ENCODE results near the gene TAAR2.

TAAR2 gene

DNA sequence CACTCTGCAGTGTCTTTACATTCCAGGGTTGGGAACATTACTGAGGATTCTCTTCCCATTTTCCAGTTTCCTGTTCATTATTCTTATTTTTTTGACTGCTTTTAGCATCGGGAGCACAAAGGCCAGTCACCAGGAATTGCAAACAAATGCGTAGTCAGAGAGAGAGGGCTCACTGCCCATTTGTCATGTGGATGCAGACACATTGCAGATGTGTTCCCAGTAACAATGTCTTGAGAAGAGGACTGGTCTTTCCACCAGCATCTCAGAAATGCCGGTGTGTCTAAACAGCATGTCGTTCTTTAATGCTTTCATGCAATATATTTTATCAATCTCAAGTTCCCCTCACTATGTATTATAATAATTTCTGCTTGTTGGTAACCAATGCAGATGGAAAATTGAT, 54.9 kb downstream of the TAAR2 start:
- H3K36me3 ChIP-seq (ENCODE audit: insufficient read depth, low read length) = no peaks in the 10 kb centered on the region
- H3K79me2 ChIP-seq (ENCODE audit: insufficient read depth, low read length) = no peaks in the 10 kb centered on the region
- no peak for ATAC-seq (ENCODE audit: insufficient read depth, low read depth)
- DNase-seq = no peak
- no peak overlapping the region for H3K4me3 ChIP-seq (ENCODE audit: low read depth in 1 of 2, low read length in 2 of 2)
- no peaks in the 10 kb centered on the region for H3K4me1 ChIP-seq (ENCODE audit: insufficient read depth, low read length)
- no peak overlapping the region for H3K4me2 ChIP-seq (ENCODE audit: insufficient read depth, low read length)
- no peaks in the 10 kb centered on the region for H3K9me3 ChIP-seq (ENCODE audit: insufficient read depth, low read length, severe bottlenecking)
- no peak overlapping the region for H3K27ac ChIP-seq (ENCODE audit: low read length)
- H2AFZ ChIP-seq (ENCODE audit: low read depth, low read length) = no peak overlapping the region
- H3K27me3 ChIP-seq (ENCODE audit: insufficient read depth, low read length, poor library complexity) = no peaks in the 10 kb centered on the region
- no peaks in the 10 kb centered on the region for H4K20me1 ChIP-seq (ENCODE audit: insufficient read depth, low read length)
- TF ChIP-seq, protein P1, sequence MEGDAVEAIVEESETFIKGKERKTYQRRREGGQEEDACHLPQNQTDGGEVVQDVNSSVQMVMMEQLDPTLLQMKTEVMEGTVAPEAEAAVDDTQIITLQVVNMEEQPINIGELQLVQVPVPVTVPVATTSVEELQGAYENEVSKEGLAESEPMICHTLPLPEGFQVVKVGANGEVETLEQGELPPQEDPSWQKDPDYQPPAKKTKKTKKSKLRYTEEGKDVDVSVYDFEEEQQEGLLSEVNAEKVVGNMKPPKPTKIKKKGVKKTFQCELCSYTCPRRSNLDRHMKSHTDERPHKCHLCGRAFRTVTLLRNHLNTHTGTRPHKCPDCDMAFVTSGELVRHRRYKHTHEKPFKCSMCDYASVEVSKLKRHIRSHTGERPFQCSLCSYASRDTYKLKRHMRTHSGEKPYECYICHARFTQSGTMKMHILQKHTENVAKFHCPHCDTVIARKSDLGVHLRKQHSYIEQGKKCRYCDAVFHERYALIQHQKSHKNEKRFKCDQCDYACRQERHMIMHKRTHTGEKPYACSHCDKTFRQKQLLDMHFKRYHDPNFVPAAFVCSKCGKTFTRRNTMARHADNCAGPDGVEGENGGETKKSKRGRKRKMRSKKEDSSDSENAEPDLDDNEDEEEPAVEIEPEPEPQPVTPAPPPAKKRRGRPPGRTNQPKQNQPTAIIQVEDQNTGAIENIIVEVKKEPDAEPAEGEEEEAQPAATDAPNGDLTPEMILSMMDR (IDR thresholded peaks at IDR 0.05; ENCODE audit: borderline replicate concordance, extremely low read depth, low read length, poor library complexity, severe bottlenecking) = no peak
- TF ChIP-seq EZH2 (IDR thresholded peaks at IDR 0.05; ENCODE audit: borderline replicate concordance, low read depth, low read length, severe bottlenecking) = no peak
- H3K9ac ChIP-seq (ENCODE audit: low read depth, low read length) = no peak overlapping the region

DNA sequence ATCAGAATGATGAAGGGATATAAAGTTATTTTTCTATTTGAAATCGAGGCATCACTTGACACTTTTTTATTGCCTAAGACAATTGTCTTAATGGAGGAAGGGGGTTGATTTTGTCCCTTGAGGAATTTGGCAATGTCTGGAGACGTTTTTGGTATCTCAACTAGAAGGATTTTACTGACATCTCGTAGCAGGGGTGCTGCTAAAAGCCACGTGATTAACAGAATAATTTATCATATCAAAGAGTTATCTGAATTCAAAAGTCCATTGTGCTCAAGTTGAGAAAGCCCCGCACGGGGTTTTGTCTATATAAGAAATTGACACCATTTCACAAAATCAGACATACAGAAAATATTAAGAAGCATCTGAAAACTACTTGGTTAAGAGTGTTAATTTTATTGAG, 55.5 kb downstream of the TAAR2 start:
- H3K36me3 ChIP-seq (ENCODE audit: insufficient read depth, low read length) = no peaks in the 10 kb centered on the region
- H3K79me2 ChIP-seq (ENCODE audit: insufficient read depth, low read length) = no peaks in the 10 kb centered on the region
- H3K4me2 ChIP-seq (ENCODE audit: insufficient read depth, low read length) = no peak overlapping the region
- H3K27ac ChIP-seq (ENCODE audit: low read length) = no peak overlapping the region
- DNase-seq (no peak), ATAC-seq (ENCODE audit: insufficient read depth, low read depth) (no peak)
- TF ChIP-seq, protein P1 (IDR thresholded peaks at IDR 0.05; ENCODE audit: borderline replicate concordance, extremely low read depth, low read length, poor library complexity, severe bottlenecking) = no peak
- TF ChIP-seq EZH2 (IDR thresholded peaks at IDR 0.05; ENCODE audit: borderline replicate concordance, low read depth, low read length, severe bottlenecking) = no peak
- no peak overlapping the region for H2AFZ ChIP-seq (ENCODE audit: low read depth, low read length)
- no peaks in the 10 kb centered on the region for H3K9me3 ChIP-seq (ENCODE audit: insufficient read depth, low read length, severe bottlenecking)
- H3K4me1 ChIP-seq (ENCODE audit: insufficient read depth, low read length) = no peaks in the 10 kb centered on the region
- no peaks in the 10 kb centered on the region for H4K20me1 ChIP-seq (ENCODE audit: insufficient read depth, low read length)
- no peaks in the 10 kb centered on the region for H3K27me3 ChIP-seq (ENCODE audit: insufficient read depth, low read length, poor library complexity)
- H3K4me3 ChIP-seq (ENCODE audit: low read depth in 1 of 2, low read length in 2 of 2) = no peak overlapping the region
- no peak overlapping the region for H3K9ac ChIP-seq (ENCODE audit: low read depth, low read length)

DNA sequence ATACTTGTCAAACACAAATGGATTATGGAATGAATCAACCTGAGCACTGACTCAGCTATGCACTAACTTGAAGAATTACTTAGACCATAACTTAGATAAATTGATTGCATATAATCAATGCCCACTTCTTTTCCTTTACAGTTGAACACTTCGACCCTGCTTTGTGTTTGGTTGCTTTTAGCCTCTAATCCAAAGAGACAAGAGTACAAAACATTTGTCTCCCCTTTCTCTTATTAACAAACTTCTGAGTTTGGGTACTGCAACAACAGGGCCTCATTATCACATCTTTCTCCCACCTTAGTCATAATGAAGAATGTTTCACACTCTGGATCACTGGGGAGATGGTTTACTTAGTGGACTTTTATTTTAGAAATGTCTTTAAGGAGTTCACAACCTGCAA, 56.5 kb downstream of the TAAR2 start:
- Histone ChIP-seq H3K4me1 (ENCODE audit: insufficient read depth, low read length) (no peaks in the 10 kb centered on the region), H3K27me3 (ENCODE audit: insufficient read depth, low read length, poor library complexity) (no peaks in the 10 kb centered on the region), H3K36me3 (ENCODE audit: insufficient read depth, low read length) (no peaks in the 10 kb centered on the region), H2AFZ (ENCODE audit: low read depth, low read length) (no peak overlapping the region), H3K79me2 (ENCODE audit: insufficient read depth, low read length) (no peaks in the 10 kb centered on the region), H3K4me2 (ENCODE audit: insufficient read depth, low read length) (no peak overlapping the region), H3K27ac (ENCODE audit: low read length) (no peak overlapping the region), H3K9me3 (ENCODE audit: insufficient read depth, low read length, severe bottlenecking) (no peaks in the 10 kb centered on the region), H3K4me3 (ENCODE audit: low read depth in 1 of 2, low read length in 2 of 2) (no peak overlapping the region), H3K9ac (ENCODE audit: low read depth, low read length) (no peak overlapping the region), H4K20me1 (ENCODE audit: insufficient read depth, low read length) (no peaks in the 10 kb centered on the region)
- no peak for ATAC-seq (ENCODE audit: insufficient read depth, low read depth)
- TF ChIP-seq, protein P1 (IDR thresholded peaks at IDR 0.05; ENCODE audit: borderline replicate concordance, extremely low read depth, low read length, poor library complexity, severe bottlenecking) = no peak
- no peak for TF ChIP-seq EZH2 (IDR thresholded peaks at IDR 0.05; ENCODE audit: borderline replicate concordance, low read depth, low read length, severe bottlenecking)
- no peak for DNase-seq
